HCT116 (cell line): ENCODE data around the gene SLC35F2. TPM values are rescaled to one million over a fixed set of nuclear protein-coding genes. Genes with fewer than 3 reads are reported as not detected.

ENCODE experiments used
- ATAC-seq: fragments of 200-7000 bp; cut with Tn5 transposase; 2 replicates; pipeline ENCODE4 v1.9.1; 2020; ENCODE audit warnings: mild to moderate bottlenecking, moderate library complexity
- BruUV-seq: library from RNA; stranded (reverse); fragments of 400-500 nt; replicated peaks from 2 replicates; lab custom pipeline; 2021; lab: Mats Ljungman, UMichigan
- CTCF ChIA-PET: fragments of 300-600 bp; sonication (Branson Sonifier 250); formaldehyde crosslinking; loops from one replicate; lab custom pipeline; 2021; ENCODE audit warnings: antibody characterized with exemption; lab: Charles Lee
- POLR2A ChIA-PET: fragments of 300-600, 350-600 bp; sonication (Branson Sonifier 250); formaldehyde crosslinking; loops from one replicate; lab custom pipeline; 2021; ENCODE audit warnings: antibody characterized with exemption; lab: Charles Lee
- RAD21 ChIA-PET, 2 experiments: fragments of 300-600 bp; sonication (Branson Sonifier 250); formaldehyde crosslinking; loops; one replicate each; lab custom pipeline; 2023; ENCODE audit warnings: low total read pairs in 2 of 2; ENCODE audit not compliant: uncharacterized antibody in 2 of 2, unreplicated experiment in 2 of 2, low non-redundant PET in 1 of 2; lab: Charles Lee
- DNase-seq: peaks from one replicate; pipeline ENCODE4 v3.0.0-alpha.2; 2010; ENCODE audit warnings: low read depth, low spot score
- H2AFZ ChIP-seq: fragments of 200-600 bp; shearing (Covaris generic), sonication (generic); 2 replicates; pipeline ENCODE4 v1.6.1; 2017; ENCODE audit warnings: low read depth, mixed run types, mixed read lengths, antibody characterized with exemption, low read length; ENCODE audit not compliant: poor library complexity, severe bottlenecking
- H3K27ac ChIP-seq: 2 replicates; pipeline ENCODE4 v1.5.1; 2012; ENCODE audit warnings: low read depth, low read length
- H3K27me3 ChIP-seq: fragments of 200-600 bp; sonication (generic); 2 replicates; pipeline ENCODE4 v1.6.1; 2016; ENCODE audit warnings: mixed run types, low read length, mixed read lengths; ENCODE audit not compliant: insufficient read depth
- H3K36me3 ChIP-seq, 2 experiments: fragments of 200-500 bp in 1 of 2; fragments of 200-600 bp in 1 of 2; sonication (Bioruptor generic) in 1 of 2; sonication (generic) in 1 of 2; 2 replicates each; pipeline versions ENCODE4 v1.5.1 to v1.6.1; 2014 to 2016; ENCODE audit warnings: low read length in 2 of 2, inconsistent platforms in 1 of 2, mixed read lengths in 1 of 2, mixed run types in 1 of 2; ENCODE audit not compliant: insufficient read depth in 2 of 2, control insufficient read depth in 1 of 2
- H3K4me1 ChIP-seq, 2 experiments: fragments of 200-600 bp in 1 of 2; sonication (generic) in 1 of 2; 2 replicates each; pipeline versions ENCODE4 v1.5.1 to v1.6.1; 2012 to 2017; ENCODE audit warnings: low read length in 2 of 2, inconsistent platforms in 1 of 2, mild to moderate bottlenecking in 1 of 2, mixed read lengths in 1 of 2, mixed run types in 1 of 2, moderate library complexity in 1 of 2; ENCODE audit not compliant: insufficient read depth in 2 of 2, control insufficient read depth in 1 of 2
- H3K4me2 ChIP-seq: fragments of 200-600 bp; sonication (generic); 2 replicates; pipeline ENCODE4 v1.6.1; 2017; ENCODE audit warnings: mixed run types, low read length, mixed read lengths
- H3K4me3 ChIP-seq, 2 experiments: fragments of 200-600 bp in 1 of 2; sonication (generic) in 1 of 2; replicated peaks in 1 of 2; 2 replicates each; pipeline ENCODE4 v1.5.1; 2011 to 2016; ENCODE audit warnings: low read length in 2 of 2, control low read depth in 1 of 2, low read depth in 1 of 2, mild to moderate bottlenecking in 1 of 2, mixed read lengths in 1 of 2, mixed run types in 1 of 2
- H3K79me2 ChIP-seq: fragments of 200-600 bp; sonication (generic); 2 replicates; pipeline ENCODE4 v1.6.1; 2017; ENCODE audit warnings: mild to moderate bottlenecking, mixed run types, low read length, moderate library complexity, mixed read lengths; ENCODE audit not compliant: insufficient read depth
- H3K9ac ChIP-seq: fragments of 200-600 bp; sonication (generic); 2 replicates; pipeline ENCODE4 v1.6.1; 2016; ENCODE audit warnings: low read length, mixed read lengths
- H3K9me2 ChIP-seq: fragments of 200-600 bp; sonication (generic), shearing (Covaris generic); 2 replicates; pipeline ENCODE4 v1.6.1; 2017; ENCODE audit warnings: mixed run types, mild to moderate bottlenecking, moderate library complexity; ENCODE audit not compliant: insufficient read depth
- H3K9me3 ChIP-seq, 2 experiments: fragments of 200-500 bp in 1 of 2; fragments of 200-600 bp in 1 of 2; sonication (Bioruptor generic) in 1 of 2; sonication (generic) in 1 of 2; 2 replicates each; pipeline ENCODE4 v1.6.1; 2014 to 2017; ENCODE audit warnings: low read length in 2 of 2, mixed read lengths in 2 of 2, inconsistent platforms in 1 of 2, low read depth in 1 of 2, mild to moderate bottlenecking in 1 of 2, mixed run types in 1 of 2, moderate library complexity in 1 of 2; ENCODE audit not compliant: control insufficient read depth in 1 of 2, insufficient read depth in 1 of 2
- H4K20me1 ChIP-seq: fragments of 200-600 bp; sonication (generic), shearing (Covaris generic); 2 replicates; pipeline ENCODE4 v1.6.1; 2017; ENCODE audit warnings: mixed run types, mild to moderate bottlenecking, moderate library complexity; ENCODE audit not compliant: insufficient read depth
- CEBPB ChIP-seq: IDR thresholded peaks from 2 replicates; pipeline ENCODE4 v1.6.1; 2012; ENCODE audit warnings: low read depth
- POLR2A ChIP-seq: IDR thresholded peaks from 2 replicates; pipeline ENCODE4 v1.7.0; 2011; ENCODE audit warnings: borderline replicate concordance; ENCODE audit not compliant: insufficient read depth, insufficient read length; ENCODE audit errors: extremely low read depth
- POLR2AphosphoS5 ChIP-seq: IDR thresholded peaks from 2 replicates; pipeline ENCODE4 v1.6.1; 2011; ENCODE audit warnings: mild to moderate bottlenecking, low read depth, low read length, moderate library complexity
- YY1 ChIP-seq: IDR thresholded peaks from 2 replicates; pipeline ENCODE4 v1.6.1; 2011; ENCODE audit warnings: low read length, low read depth, moderate library complexity, mild to moderate bottlenecking; ENCODE audit not compliant: insufficient replicate concordance; ENCODE audit errors: extremely low read depth
- ZFX ChIP-seq: fragments of 450-650 bp; IDR thresholded peaks from 2 replicates; pipeline ENCODE4 v1.6.1; 2017
- ZNF274 ChIP-seq: fragments of 200-500 bp; sonication (Bioruptor generic); IDR thresholded peaks from 2 replicates; pipeline ENCODE4 v1.6.1; 2014; ENCODE audit warnings: mild to moderate bottlenecking, low read depth, low read length, inconsistent platforms
- intact Hi-C: fragments of 100-400 bp; cut with micrococcal nuclease; formaldehyde crosslinking; loops from 2 replicates; pipeline ENCODE4 v1.10.0; 2022
- total RNA-seq: library from RNA; stranded (reverse); gene quantifications from one replicate; pipeline ENCODE4 v1.2.1, GENCODE V29; 2021; ENCODE audit not compliant: unreplicated experiment
- TF ChIP-seq, protein P1 (sequence below): IDR thresholded peaks from 2 replicates; pipeline ENCODE4 v1.6.1; 2012
- TF ChIP-seq, protein P2 (sequence below): IDR thresholded peaks from 2 replicates; pipeline ENCODE4 v1.6.1; 2012
- TF ChIP-seq, protein P3 (sequence below): IDR thresholded peaks from 2 replicates; pipeline ENCODE4 v1.6.1; 2011; ENCODE audit warnings: mild to moderate bottlenecking, low read length, moderate library complexity; ENCODE audit not compliant: insufficient replicate concordance; ENCODE audit errors: extremely low read depth

The SLC35F2 gene
- total RNA-seq, 1 experiment from 2014 or later, result 53.5 TPM

DNA sequence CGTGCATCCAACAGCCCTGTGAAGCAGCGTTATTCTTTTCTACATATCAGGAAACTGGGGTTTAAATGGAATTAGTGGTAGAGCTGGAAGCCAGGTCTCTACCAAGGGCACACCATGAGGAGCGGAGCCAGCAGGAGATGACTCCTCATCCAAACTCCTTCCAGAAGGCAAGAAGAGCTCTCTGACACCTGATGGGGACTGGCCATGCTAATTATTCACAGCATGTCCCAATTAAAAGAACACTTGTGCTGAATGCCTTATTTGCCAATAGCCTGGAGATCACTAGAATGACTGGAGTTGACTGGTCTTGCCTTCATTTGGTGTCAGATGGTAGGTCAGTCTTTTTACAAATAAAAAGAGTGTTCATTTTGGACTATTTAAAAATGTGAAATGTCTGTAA, 113.9 kb downstream of the SLC35F2 start:
- intact Hi-C loops, result no loop called here
- no peak overlapping the region for H3K9ac ChIP-seq
- H2AFZ ChIP-seq, result no peak overlapping the region
- no peaks in the 10 kb centered on the region for H3K79me2 ChIP-seq
- ChIA-PET CTCF (no interaction called here), RAD21 (no interaction called here), POLR2A (no interaction called here)
- BruUV-seq, result no TSS peak
- no peaks in the 10 kb centered on the region for H3K4me1 ChIP-seq
- H3K9me3 ChIP-seq, result no peaks in the 10 kb centered on the region
- no peak overlapping the region for H3K4me2 ChIP-seq
- H3K9me2 ChIP-seq, result no peaks in the 10 kb centered on the region
- H3K27ac ChIP-seq, result no peak overlapping the region
- TF ChIP-seq, protein P1, sequence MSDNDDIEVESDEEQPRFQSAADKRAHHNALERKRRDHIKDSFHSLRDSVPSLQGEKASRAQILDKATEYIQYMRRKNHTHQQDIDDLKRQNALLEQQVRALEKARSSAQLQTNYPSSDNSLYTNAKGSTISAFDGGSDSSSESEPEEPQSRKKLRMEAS, result no peak
- TF ChIP-seq YY1 (no peak), POLR2AphosphoS5 (no peak), ZFX (no peak), CEBPB (no peak), POLR2A (no peak), ZNF274 (no peak)
- TF ChIP-seq, protein P2, sequence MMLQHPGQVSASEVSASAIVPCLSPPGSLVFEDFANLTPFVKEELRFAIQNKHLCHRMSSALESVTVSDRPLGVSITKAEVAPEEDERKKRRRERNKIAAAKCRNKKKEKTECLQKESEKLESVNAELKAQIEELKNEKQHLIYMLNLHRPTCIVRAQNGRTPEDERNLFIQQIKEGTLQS, result no peak
- TF ChIP-seq, protein P3, sequence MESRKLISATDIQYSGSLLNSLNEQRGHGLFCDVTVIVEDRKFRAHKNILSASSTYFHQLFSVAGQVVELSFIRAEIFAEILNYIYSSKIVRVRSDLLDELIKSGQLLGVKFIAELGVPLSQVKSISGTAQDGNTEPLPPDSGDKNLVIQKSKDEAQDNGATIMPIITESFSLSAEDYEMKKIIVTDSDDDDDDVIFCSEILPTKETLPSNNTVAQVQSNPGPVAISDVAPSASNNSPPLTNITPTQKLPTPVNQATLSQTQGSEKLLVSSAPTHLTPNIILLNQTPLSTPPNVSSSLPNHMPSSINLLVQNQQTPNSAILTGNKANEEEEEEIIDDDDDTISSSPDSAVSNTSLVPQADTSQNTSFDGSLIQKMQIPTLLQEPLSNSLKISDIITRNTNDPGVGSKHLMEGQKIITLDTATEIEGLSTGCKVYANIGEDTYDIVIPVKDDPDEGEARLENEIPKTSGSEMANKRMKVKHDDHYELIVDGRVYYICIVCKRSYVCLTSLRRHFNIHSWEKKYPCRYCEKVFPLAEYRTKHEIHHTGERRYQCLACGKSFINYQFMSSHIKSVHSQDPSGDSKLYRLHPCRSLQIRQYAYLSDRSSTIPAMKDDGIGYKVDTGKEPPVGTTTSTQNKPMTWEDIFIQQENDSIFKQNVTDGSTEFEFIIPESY, result no peak
- H3K27me3 ChIP-seq, result no peaks in the 10 kb centered on the region
- no peak for DNase-seq
- no peak overlapping the region for H3K4me3 ChIP-seq
- H4K20me1 ChIP-seq, result no peaks in the 10 kb centered on the region; the same call in 1 of the 2 replicates
- no peaks in the 10 kb centered on the region for H3K36me3 ChIP-seq
- no peak for ATAC-seq
